ENCODE results near the gene KRT83. TPM values are rescaled to one million over a fixed set of nuclear protein-coding genes. Genes with fewer than 3 reads are reported as not detected.

KRT83 gene
- total RNA-seq, 1 donor from 2014 or later = not detected

DNA sequence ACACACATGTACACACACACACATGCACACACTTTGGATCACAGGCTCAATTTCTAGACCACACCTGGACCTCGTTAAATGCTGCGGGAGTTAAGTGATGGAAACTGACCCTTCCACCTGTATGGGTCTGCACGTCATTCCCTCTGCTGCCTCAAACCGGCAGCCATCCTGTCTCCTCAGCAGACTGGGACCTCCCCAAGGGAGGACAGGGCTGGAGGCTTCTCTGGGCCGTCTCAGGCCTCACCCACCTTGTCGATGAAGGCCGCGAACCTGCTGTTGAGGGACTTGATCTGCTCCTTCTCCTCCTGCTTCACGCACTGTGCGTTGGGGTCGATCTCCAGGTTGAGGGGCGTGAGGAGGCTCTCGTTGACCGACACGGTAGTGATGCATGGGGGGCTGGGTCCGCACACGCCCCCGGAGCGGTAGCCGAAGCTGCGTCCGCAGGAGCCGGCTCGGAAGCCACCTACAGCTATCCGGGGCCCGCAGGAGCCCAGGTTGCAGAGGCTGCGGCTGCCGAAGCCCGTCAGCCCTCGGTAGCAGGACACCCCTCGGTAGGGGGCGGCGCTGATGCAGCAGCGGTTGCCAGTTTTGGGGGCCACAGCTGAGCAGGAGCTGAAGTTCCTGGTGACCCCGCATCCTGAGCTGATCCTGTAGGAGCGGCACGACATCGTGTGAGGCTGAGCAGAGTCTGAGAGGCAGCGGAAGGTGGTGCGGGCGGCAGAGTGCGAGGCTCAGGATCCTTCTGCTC, 45.7 kb upstream of the KRT83 start, which contains the start of gene KRT85:
KRT85 (minus strand) TSS at position 744 of the 748 bp plus-strand sequence; CDS start at position 668, 76 bp downstream.
- intact Hi-C loops (cut with DNase I) = no loop called here
- no peaks in the 10 kb centered on the region for H3K9me3 ChIP-seq

DNA sequence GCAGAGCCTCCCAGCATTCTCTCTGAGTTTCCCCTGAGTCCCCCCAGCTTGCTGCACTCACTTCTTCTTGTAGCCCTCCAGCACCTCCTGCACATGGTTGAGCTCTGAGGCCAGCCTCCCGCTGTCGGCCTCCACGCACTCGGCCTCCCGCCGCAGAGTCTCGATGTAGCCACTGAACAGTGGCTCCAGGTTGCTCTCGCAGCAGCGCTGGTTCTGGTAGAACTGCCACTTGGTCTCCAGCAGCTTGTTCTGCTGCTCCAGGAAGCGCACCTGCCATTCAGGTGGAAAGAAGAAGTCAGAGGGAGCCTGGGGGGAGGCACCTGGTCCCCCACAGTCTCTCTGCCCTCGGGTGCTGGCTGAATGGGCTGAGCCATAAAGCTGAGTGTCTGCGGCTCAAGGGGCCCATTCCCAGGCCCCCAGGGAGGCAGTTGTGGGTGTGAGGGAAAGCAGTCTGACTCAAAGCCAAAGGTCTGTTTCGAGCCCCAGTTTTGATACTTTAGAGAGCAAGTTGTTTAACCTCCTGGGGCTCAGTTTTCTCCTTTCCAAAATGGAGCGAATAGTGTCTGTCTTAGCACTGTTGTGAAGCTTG, 43.8 kb upstream of the KRT83 start:
- no peaks in the 10 kb centered on the region for H3K27me3 ChIP-seq
- TF ChIP-seq, protein P1, sequence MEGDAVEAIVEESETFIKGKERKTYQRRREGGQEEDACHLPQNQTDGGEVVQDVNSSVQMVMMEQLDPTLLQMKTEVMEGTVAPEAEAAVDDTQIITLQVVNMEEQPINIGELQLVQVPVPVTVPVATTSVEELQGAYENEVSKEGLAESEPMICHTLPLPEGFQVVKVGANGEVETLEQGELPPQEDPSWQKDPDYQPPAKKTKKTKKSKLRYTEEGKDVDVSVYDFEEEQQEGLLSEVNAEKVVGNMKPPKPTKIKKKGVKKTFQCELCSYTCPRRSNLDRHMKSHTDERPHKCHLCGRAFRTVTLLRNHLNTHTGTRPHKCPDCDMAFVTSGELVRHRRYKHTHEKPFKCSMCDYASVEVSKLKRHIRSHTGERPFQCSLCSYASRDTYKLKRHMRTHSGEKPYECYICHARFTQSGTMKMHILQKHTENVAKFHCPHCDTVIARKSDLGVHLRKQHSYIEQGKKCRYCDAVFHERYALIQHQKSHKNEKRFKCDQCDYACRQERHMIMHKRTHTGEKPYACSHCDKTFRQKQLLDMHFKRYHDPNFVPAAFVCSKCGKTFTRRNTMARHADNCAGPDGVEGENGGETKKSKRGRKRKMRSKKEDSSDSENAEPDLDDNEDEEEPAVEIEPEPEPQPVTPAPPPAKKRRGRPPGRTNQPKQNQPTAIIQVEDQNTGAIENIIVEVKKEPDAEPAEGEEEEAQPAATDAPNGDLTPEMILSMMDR (IDR thresholded peaks at IDR 0.05) = no peak
- intact Hi-C loops (cut with DNase I) = no loop called here
- no peaks in the 10 kb centered on the region for H3K9me3 ChIP-seq
- H3K4me1 ChIP-seq = no peaks in the 10 kb centered on the region
- H3K4me3 ChIP-seq = no peak overlapping the region
- no peak for DNase-seq (ENCODE audit: low spot score in 2 of 2)
- no peak overlapping the region for H3K27ac ChIP-seq
- H3K36me3 ChIP-seq = no peaks in the 10 kb centered on the region

More for the DNA sequence above, 45.7 kb upstream of the KRT83 start, which contains the start of gene KRT85:
- Histone ChIP-seq H3K4me1 (peaks cover 0 to 11% of the 10 kb centered on the region in 2 donors), H3K27ac (no peak within 1 kb of the TSS), H3K4me3 (no peak within 1 kb of the TSS), H3K36me3 (no peaks in the 10 kb centered on the region), H3K27me3 (no peaks in the 10 kb centered on the region)
- TF ChIP-seq, protein P1 (IDR thresholded peaks at IDR 0.05) = no peak
- DNase-seq (ENCODE audit: low spot score in 2 of 2) = no peak

DNA sequence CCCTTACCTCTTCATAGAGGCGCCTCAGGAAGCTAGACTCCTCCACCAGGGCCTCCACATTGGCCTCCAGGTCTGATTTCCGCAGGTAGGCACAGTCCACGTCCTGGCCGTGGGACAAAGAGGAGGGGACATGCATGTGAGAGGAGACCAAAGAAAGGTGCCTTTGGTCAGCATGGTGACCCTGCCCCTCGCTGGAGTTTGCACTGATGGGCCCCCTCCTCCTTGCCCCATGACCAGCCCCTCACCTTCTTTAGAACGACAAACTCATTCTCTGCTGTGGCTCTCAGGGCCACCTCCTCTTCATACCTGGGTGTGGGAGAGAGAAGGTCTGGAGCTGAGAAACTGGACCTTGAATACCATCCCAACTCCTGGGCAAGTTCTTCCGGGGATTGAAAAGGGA, 42.9 kb upstream of the KRT83 start:
- H3K27me3 ChIP-seq = no peaks in the 10 kb centered on the region
- intact Hi-C loops (cut with DNase I) = no loop called here
- H3K9me3 ChIP-seq = no peaks in the 10 kb centered on the region
- no peaks in the 10 kb centered on the region for H3K36me3 ChIP-seq
- H3K27ac ChIP-seq = no peak overlapping the region
- DNase-seq (ENCODE audit: low spot score in 2 of 2) = no peak
- TF ChIP-seq, protein P1 (IDR thresholded peaks at IDR 0.05) = no peak
- H3K4me3 ChIP-seq = no peak overlapping the region
- no peaks in the 10 kb centered on the region for H3K4me1 ChIP-seq

DNA sequence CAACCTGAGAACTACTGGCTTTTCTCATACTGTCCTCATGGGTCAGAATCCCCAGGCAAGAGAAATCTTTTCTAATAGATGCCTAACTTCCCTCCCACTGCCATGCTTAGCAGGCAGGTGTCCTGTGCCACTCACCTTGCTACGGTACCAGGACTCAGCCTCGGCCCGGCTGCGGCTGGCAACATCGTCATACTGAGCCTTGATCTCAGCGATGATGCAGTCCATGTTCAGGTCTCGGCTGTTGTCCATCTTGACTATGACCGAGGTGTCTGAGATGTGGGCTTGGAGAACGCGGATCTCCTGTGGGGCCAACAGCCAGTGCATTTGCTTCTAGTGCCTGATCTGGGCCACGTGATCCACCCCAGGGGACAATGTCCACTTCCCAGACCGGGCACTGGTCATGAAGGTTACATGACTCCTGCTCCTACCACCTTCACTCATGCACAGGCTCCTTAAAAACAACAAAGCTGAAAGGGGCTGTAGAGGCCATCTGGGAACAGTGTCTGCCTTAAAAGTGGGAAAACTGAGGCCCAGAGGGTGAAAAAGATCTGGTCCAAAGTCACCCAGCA, 42.0 kb upstream of the KRT83 start:
- Histone ChIP-seq H3K27me3 (no peaks in the 10 kb centered on the region), H3K4me1 (no peaks in the 10 kb centered on the region), H3K27ac (no peak overlapping the region), H3K36me3 (no peaks in the 10 kb centered on the region), H3K4me3 (no peak overlapping the region), H3K9me3 (no peaks in the 10 kb centered on the region)
- TF ChIP-seq, protein P1 (IDR thresholded peaks at IDR 0.05) = no peak
- no peak for DNase-seq (ENCODE audit: low spot score in 2 of 2)
- intact Hi-C loops (cut with DNase I) = no loop called here

DNA sequence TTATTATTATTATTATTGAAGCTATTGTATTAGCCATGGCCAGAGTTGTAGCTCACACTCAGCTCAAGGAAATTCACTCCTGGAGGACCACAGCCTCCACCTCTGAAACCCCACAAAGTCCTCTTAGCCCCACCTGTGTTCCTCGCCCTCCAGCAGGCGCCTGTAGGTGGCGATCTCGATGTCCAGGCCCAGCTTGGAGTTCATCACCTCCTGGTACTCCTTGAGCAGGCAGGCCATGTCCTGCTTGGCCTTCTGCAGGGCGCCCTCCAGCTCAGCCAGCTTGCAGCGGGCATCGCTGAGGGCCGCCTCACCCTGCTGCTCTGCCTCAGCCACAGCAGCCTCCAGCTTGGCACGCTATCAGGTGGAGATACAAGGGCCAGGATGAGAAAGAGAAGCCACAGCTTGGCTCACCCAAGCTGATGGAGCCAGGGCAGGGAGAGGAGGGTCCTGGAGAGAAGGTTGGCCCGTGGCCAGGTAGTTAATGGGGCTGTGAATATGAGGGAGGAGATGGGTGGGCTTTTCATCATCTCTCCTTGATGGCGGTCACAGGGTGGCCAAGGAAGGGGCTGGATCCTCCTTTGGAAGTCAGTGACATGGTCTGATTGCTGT, 41.0 kb upstream of the KRT83 start:
- DNase-seq (ENCODE audit: low spot score in 2 of 2) = no peak
- no peaks in the 10 kb centered on the region for H3K27me3 ChIP-seq
- no peaks in the 10 kb centered on the region for H3K36me3 ChIP-seq
- H3K4me1 ChIP-seq = no peaks in the 10 kb centered on the region
- intact Hi-C loops (cut with DNase I) = no loop called here
- TF ChIP-seq, protein P1 (IDR thresholded peaks at IDR 0.05) = no peak
- no peaks in the 10 kb centered on the region for H3K9me3 ChIP-seq
- H3K27ac ChIP-seq = no peak overlapping the region
- no peak overlapping the region for H3K4me3 ChIP-seq

All from ascending aorta (tissue), 2 donors.